Hepatocyte (in vitro differentiated cells): Measurements from ENCODE around the gene EHBP1. TPM values are rescaled to one million over a fixed set of nuclear protein-coding genes. Genes with fewer than 3 reads are reported as not detected.

ENCODE experiments used
- DNase-seq: peaks from one replicate; pipeline ENCODE4 v3.0.0-alpha.2; 2016; ENCODE audit warnings: low spot score
- H2AFZ ChIP-seq: fragments of 200-600 bp; sonication (generic); 2 replicates; pipeline ENCODE4 v1.6.0; 2016; ENCODE audit warnings: antibody characterized with exemption, mild to moderate bottlenecking
- H3K27ac ChIP-seq: fragments of 200-600 bp; sonication (generic); 2 replicates; pipeline ENCODE4 v1.5.1; 2016; ENCODE audit warnings: mild to moderate bottlenecking
- H3K27me3 ChIP-seq: fragments of 200-600 bp; sonication (generic); 2 replicates; pipeline ENCODE4 v1.6.1; 2016
- H3K36me3 ChIP-seq: fragments of 200-600 bp; sonication (generic); replicated peaks from 2 replicates; pipeline ENCODE4 v1.5.1; 2016; ENCODE audit warnings: low read depth; ENCODE audit not compliant: insufficient read depth
- H3K4me1 ChIP-seq: fragments of 200-600 bp; sonication (generic); 2 replicates; pipeline ENCODE4 v1.5.1; 2016; ENCODE audit warnings: mild to moderate bottlenecking, moderate library complexity; ENCODE audit not compliant: insufficient read depth
- H3K4me2 ChIP-seq: fragments of 200-600 bp; sonication (generic); 2 replicates; pipeline ENCODE4 v1.6.0; 2016
- H3K4me3 ChIP-seq: fragments of 200-600 bp; sonication (generic); 2 replicates; pipeline ENCODE4 v1.5.1; 2016; ENCODE audit warnings: mild to moderate bottlenecking
- H3K79me2 ChIP-seq: fragments of 200-600 bp; sonication (generic); 2 replicates; pipeline ENCODE4 v1.6.0; 2017; ENCODE audit warnings: mild to moderate bottlenecking
- H3K9me2 ChIP-seq: fragments of 200-600 bp; sonication (generic); replicated peaks from 2 replicates; pipeline ENCODE4 v1.6.0; 2017; ENCODE audit warnings: mild to moderate bottlenecking; ENCODE audit not compliant: insufficient read depth
- H3K9me3 ChIP-seq: fragments of 200-600 bp; sonication (generic); 2 replicates; pipeline ENCODE4 v1.5.1; 2016; ENCODE audit warnings: low read depth, mild to moderate bottlenecking
- H4K20me1 ChIP-seq: fragments of 200-600 bp; sonication (generic); 2 replicates; pipeline ENCODE4 v1.6.0; 2016; ENCODE audit warnings: mild to moderate bottlenecking; ENCODE audit not compliant: insufficient read depth, poor library complexity, severe bottlenecking
- CTCF ChIP-seq: fragments of 200-600 bp; sonication (generic); IDR thresholded peaks from 2 replicates; pipeline ENCODE4 v1.5.1; 2016; ENCODE audit warnings: antibody characterized with exemption, mild to moderate bottlenecking; ENCODE audit not compliant: poor library complexity
- EZH2 ChIP-seq: fragments of 200-600 bp; sonication (generic); IDR thresholded peaks from 2 replicates; pipeline ENCODE4 v1.6.1; 2016; ENCODE audit warnings: antibody characterized with exemption, mild to moderate bottlenecking, borderline replicate concordance
- EZH2phosphoT487 ChIP-seq: fragments of 200-600 bp; sonication (generic); IDR thresholded peaks from one replicate; pipeline ENCODE4 v1.6.1; 2018; ENCODE audit warnings: antibody characterized with exemption, mild to moderate bottlenecking, low read depth, moderate library complexity; ENCODE audit not compliant: unreplicated experiment, severe bottlenecking
- WGBS: methylation state at CpG from one replicate; pipeline ENCODE4 v1.1.6; 2016; ENCODE audit warnings: low lambda C conversion rate; ENCODE audit errors: missing lambda C conversion rate; 5-methylcytosine and 5-hydroxymethylcytosine counted together
- polyA plus RNA-seq: library from polyadenylated mRNA; unstranded; fragments of >200 nt; fragmentation: Nextera tagmentation; extraction: Ambion mirVana; gene quantifications from 2 replicates; pipeline ENCODE4 v1.2.1, GENCODE V29; 2016
- total RNA-seq: library from RNA; depleted of rRNA; stranded (reverse); fragments of >200 nt; gene quantifications from 2 replicates; pipeline ENCODE4 v1.2.3, GENCODE V29; 2014

EHBP1 gene
- total and polyA plus RNA-seq, 2 experiments from 2014 or later = 11.4 to 34.6 TPM

GRCh38 chr2:62826141-62826540, 120.6 kb downstream of the EHBP1 start:
- no peaks in the 10 kb centered on the region for H3K9me2 ChIP-seq
- H3K4me3 ChIP-seq = no peak overlapping the region
- H3K36me3 ChIP-seq = no peaks in the 10 kb centered on the region
- peaks cover 13% of the 10 kb centered on the region for H3K4me1 ChIP-seq
- H3K79me2 ChIP-seq = no peaks in the 10 kb centered on the region
- WGBS = 59% methylated on average over 3 of the region's 3 CpGs
- no peak overlapping the region for H2AFZ ChIP-seq
- no peak for DNase-seq
- no peaks in the 10 kb centered on the region for H4K20me1 ChIP-seq
- no peaks in the 10 kb centered on the region for H3K9me3 ChIP-seq
- H3K27me3 ChIP-seq = no peaks in the 10 kb centered on the region
- no peak overlapping the region for H3K27ac ChIP-seq
- H3K4me2 ChIP-seq = no peak overlapping the region
- TF ChIP-seq CTCF (no peak), EZH2phosphoT487 (no peak), EZH2 (no peak)

GRCh38 chr2:62826953-62827675, 121.6 kb downstream of the EHBP1 start:
- H3K36me3 ChIP-seq = no peaks in the 10 kb centered on the region
- TF ChIP-seq EZH2phosphoT487 (no peak), CTCF (no peak), EZH2 (no peak)
- no peaks in the 10 kb centered on the region for H3K9me2 ChIP-seq
- no peak overlapping the region for H2AFZ ChIP-seq
- H4K20me1 ChIP-seq = no peaks in the 10 kb centered on the region
- no peak for DNase-seq
- no peaks in the 10 kb centered on the region for H3K9me3 ChIP-seq
- H3K27ac ChIP-seq = no peak overlapping the region
- no peaks in the 10 kb centered on the region for H3K79me2 ChIP-seq
- 93% methylated on average over 4 of the region's 4 CpGs for WGBS
- no peaks in the 10 kb centered on the region for H3K27me3 ChIP-seq
- no peak overlapping the region for H3K4me2 ChIP-seq
- peaks cover 12% of the 10 kb centered on the region for H3K4me1 ChIP-seq
- no peak overlapping the region for H3K4me3 ChIP-seq

GRCh38 chr2:62831729-62832128, 126.2 kb downstream of the EHBP1 start:
- Histone ChIP-seq H3K4me1 (no peaks in the 10 kb centered on the region), H3K27ac (no peak overlapping the region), H2AFZ (no peak overlapping the region), H3K79me2 (no peaks in the 10 kb centered on the region), H3K36me3 (no peaks in the 10 kb centered on the region), H3K9me3 (peaks cover 11% of the 10 kb centered on the region), H3K4me2 (no peak overlapping the region), H4K20me1 (no peaks in the 10 kb centered on the region), H3K27me3 (no peaks in the 10 kb centered on the region), H3K9me2 (no peaks in the 10 kb centered on the region), H3K4me3 (no peak overlapping the region)
- TF ChIP-seq EZH2 (no peak), CTCF (no peak), EZH2phosphoT487 (no peak)
- DNase-seq = no peak
